Cardiac muscle cell (in vitro differentiated cells and primary cell): Measurements from ENCODE around the gene TFAP2D. TPM values are rescaled to one million over a fixed set of nuclear protein-coding genes. Genes with fewer than 3 reads are reported as not detected.

Experiments used
- DNase-seq, 2 donors: peaks; one replicate each; pipeline versions ENCODE4 v3.0.0 to v3.0.0-alpha.2; 2010 to 2017; ENCODE audit warnings: low read depth in 1 of 2, low spot score in 1 of 2
- H3K27ac ChIP-seq: fragments of 200-600 bp; sonication (generic); 2 replicates; pipeline ENCODE4 v1.5.1; 2016
- H3K27me3 ChIP-seq: fragments of 200-600 bp; sonication (generic); 2 replicates; pipeline ENCODE4 v1.6.0; 2016; ENCODE audit warnings: control low read depth
- H3K36me3 ChIP-seq: fragments of 200-600 bp; sonication (generic); 2 replicates; pipeline ENCODE4 v1.5.1; 2016; ENCODE audit warnings: control low read depth
- H3K4me1 ChIP-seq: fragments of 200-600 bp; sonication (generic); 2 replicates; pipeline ENCODE4 v1.8.1; 2017; ENCODE audit warnings: low read depth, mild to moderate bottlenecking, mixed run types
- H3K4me3 ChIP-seq: fragments of 200-600 bp; sonication (generic); 2 replicates; pipeline ENCODE4 v1.5.1; 2016; ENCODE audit warnings: mild to moderate bottlenecking
- H3K9me3 ChIP-seq: fragments of 200-600 bp; sonication (generic); 2 replicates; pipeline ENCODE4 v1.5.1; 2017; ENCODE audit warnings: low read depth, mild to moderate bottlenecking, control low read depth
- polyA plus RNA-seq: library from polyadenylated mRNA; unstranded; fragments of >200 nt; fragmentation: Nextera tagmentation; extraction: Ambion mirVana; gene quantifications from 2 replicates; pipeline ENCODE4 v1.2.1, GENCODE V29; 2016
- total RNA-seq: library from RNA; depleted of rRNA; stranded (reverse); fragments of >200 nt; gene quantifications from 2 replicates; pipeline ENCODE4 v1.2.3, GENCODE V29; 2016
- TF ChIP-seq, protein P1 (sequence below): IDR thresholded peaks from 2 replicates; pipeline ENCODE4 v1.5.1; 2012; ENCODE audit warnings: low read depth, mild to moderate bottlenecking, low read length

Gene TFAP2D
- total and polyA plus RNA-seq, 2 experiments from 2014 or later = not detected

- TF ChIP-seq, protein P1, sequence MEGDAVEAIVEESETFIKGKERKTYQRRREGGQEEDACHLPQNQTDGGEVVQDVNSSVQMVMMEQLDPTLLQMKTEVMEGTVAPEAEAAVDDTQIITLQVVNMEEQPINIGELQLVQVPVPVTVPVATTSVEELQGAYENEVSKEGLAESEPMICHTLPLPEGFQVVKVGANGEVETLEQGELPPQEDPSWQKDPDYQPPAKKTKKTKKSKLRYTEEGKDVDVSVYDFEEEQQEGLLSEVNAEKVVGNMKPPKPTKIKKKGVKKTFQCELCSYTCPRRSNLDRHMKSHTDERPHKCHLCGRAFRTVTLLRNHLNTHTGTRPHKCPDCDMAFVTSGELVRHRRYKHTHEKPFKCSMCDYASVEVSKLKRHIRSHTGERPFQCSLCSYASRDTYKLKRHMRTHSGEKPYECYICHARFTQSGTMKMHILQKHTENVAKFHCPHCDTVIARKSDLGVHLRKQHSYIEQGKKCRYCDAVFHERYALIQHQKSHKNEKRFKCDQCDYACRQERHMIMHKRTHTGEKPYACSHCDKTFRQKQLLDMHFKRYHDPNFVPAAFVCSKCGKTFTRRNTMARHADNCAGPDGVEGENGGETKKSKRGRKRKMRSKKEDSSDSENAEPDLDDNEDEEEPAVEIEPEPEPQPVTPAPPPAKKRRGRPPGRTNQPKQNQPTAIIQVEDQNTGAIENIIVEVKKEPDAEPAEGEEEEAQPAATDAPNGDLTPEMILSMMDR = no peak
- no peaks in the 10 kb centered on the region for H3K4me1 ChIP-seq
- H3K27me3 ChIP-seq = peaks cover 99% of the 10 kb centered on the region
- H3K36me3 ChIP-seq = no peaks in the 10 kb centered on the region
- H3K4me3 ChIP-seq = no peak within 1 kb of the TSS
- DNase-seq = no peak
- H3K9me3 ChIP-seq = no peaks in the 10 kb centered on the region
- H3K27ac ChIP-seq = no peak within 1 kb of the TSS
Measured at GRCh38 chr6:50818673-50819072, 105.3 kb downstream of the TFAP2D start, which contains the start of gene TFAP2B. Gene TFAP2B (plus strand): TSS chr6:50818871. CDS start chr6:50818892, 21 bp downstream.

GRCh38 chr6:50819466-50819903, 106.2 kb downstream of the TFAP2D start:
- Histone ChIP-seq H3K9me3 (no peaks in the 10 kb centered on the region), H3K36me3 (no peaks in the 10 kb centered on the region), H3K4me1 (no peaks in the 10 kb centered on the region), H3K27me3 (peaks cover 99% of the 10 kb centered on the region), H3K27ac (no peak overlapping the region), H3K4me3 (no peak overlapping the region)
- peak; percentile 20 to 47 for DNase-seq
- TF ChIP-seq, protein P1 = no peak

DNA sequence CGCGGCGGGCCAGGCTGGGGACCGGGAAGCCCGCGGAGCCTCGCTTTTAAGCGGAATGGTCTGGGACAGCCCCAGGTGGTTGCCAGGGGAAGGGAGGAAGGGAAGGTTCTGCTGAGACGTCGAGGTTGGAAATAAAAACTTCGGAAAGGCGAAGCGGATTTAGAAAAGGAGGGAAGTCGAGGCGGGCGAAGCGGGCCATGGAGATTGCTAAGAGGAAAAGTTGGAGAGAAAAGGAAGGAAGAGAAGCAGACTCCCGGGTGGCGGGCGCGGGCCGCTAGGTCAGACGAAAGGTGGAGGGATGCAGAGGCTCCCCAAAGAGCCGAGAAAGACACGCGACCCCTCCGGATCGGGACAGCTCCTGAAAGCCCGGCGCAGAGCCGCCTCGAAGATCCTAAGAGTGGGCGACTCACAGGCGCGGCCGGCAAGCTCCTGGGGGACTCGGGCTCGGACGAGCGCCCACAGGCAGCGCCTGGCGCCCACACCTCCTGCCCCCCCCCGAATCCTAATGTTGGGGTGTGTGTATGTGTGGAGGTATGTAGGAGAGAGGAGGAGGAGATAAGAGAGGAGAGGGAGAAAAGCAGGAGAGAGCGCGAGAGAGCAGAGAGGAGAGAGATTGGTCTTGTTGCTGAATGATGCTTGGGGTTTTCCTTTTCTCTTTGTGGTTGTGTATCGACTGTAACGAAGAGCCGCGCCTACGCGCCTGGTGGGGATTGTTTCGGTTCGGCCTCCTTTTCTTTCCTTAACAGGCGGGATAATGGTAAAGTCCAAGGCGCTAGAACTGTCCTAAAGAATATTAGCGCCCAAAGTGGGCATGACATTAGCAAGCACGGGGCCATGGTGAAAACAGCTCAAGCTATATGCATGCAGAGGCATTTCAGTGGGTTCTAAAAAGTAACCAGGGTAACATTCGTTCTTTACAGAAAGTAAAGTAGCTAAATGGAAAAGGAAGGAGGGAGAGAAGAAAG, 106.9 kb downstream of the TFAP2D start:
- DNase-seq = no peak
- Histone ChIP-seq H3K4me3 (no peak overlapping the region), H3K27ac (no peak overlapping the region), H3K27me3 (peaks cover 99% of the 10 kb centered on the region), H3K9me3 (no peaks in the 10 kb centered on the region), H3K36me3 (no peaks in the 10 kb centered on the region), H3K4me1 (no peaks in the 10 kb centered on the region)
- TF ChIP-seq, protein P1 = no peak

GRCh38 chr6:50820869-50821264, 107.5 kb downstream of the TFAP2D start:
- no peak for DNase-seq
- Histone ChIP-seq H3K27me3 (peaks cover 99% of the 10 kb centered on the region), H3K4me1 (peaks cover 4% of the 10 kb centered on the region), H3K27ac (no peak overlapping the region), H3K4me3 (no peak overlapping the region), H3K9me3 (no peaks in the 10 kb centered on the region), H3K36me3 (no peaks in the 10 kb centered on the region)
- TF ChIP-seq, protein P1 = no peak

GRCh38 chr6:50821441-50822077, 108.2 kb downstream of the TFAP2D start:
- H3K27me3 ChIP-seq = peaks cover 100% of the 10 kb centered on the region
- no peaks in the 10 kb centered on the region for H3K9me3 ChIP-seq
- TF ChIP-seq, protein P1 = no peak
- H3K4me3 ChIP-seq = no peak overlapping the region
- DNase-seq = no peak
- H3K4me1 ChIP-seq = peaks cover 4% of the 10 kb centered on the region
- no peak overlapping the region for H3K27ac ChIP-seq
- H3K36me3 ChIP-seq = no peaks in the 10 kb centered on the region
